Breast epithelium (tissue), 4 donors: Measurements from ENCODE around the gene IL13. TPM values are rescaled to one million over a fixed set of nuclear protein-coding genes. Genes with fewer than 3 reads are reported as not detected.

Experiments
- DNase-seq, 2 donors: peaks; one replicate each; pipeline ENCODE4 v3.0.0-alpha.2; 2019; ENCODE audit warnings: low spot score in 2 of 2
- H3K27ac ChIP-seq, 2 donors: fragments of 200-600 bp; sonication (generic) in 1 of 2; one replicate each; pipeline ENCODE4 v1.5.1; 2016 to 2019; ENCODE audit warnings: mild to moderate bottlenecking in 1 of 2
- H3K27me3 ChIP-seq, 2 donors: fragments of 200-600 bp; sonication (generic) in 1 of 2; one replicate each; pipeline versions ENCODE4 v1.5.1 to v1.6.0; 2017 to 2019; ENCODE audit warnings: control low read depth in 1 of 2, mild to moderate bottlenecking in 1 of 2
- H3K36me3 ChIP-seq: fragments of 200-600 bp; one replicate; pipeline ENCODE4 v1.5.1; 2019
- H3K4me1 ChIP-seq, 2 donors: fragments of 200-600 bp; sonication (generic); one replicate each; pipeline ENCODE4 v1.5.1; 2016 to 2019; ENCODE audit warnings: control low read depth in 1 of 2
- H3K4me3 ChIP-seq, 3 donors: fragments of 200-600 bp; sonication (generic); 1 replicate in 2 of 3; 2 replicates in 1 of 3; pipeline ENCODE4 v1.5.1; 2016 to 2019; ENCODE audit warnings: mild to moderate bottlenecking in 3 of 3, moderate library complexity in 2 of 3
- H3K9me3 ChIP-seq, 2 donors: fragments of 200-600 bp; sonication (generic) in 1 of 2; one replicate each; pipeline ENCODE4 v1.5.1; 2016 to 2019; ENCODE audit warnings: control low read depth in 1 of 2
- POLR2A ChIP-seq: fragments of 450-650 bp; IDR thresholded peaks from one replicate; pipeline ENCODE4 v1.6.1; 2016; ENCODE audit warnings: antibody characterized with exemption, mild to moderate bottlenecking, moderate library complexity
- POLR2AphosphoS5 ChIP-seq, 3 donors: sonication (generic); formaldehyde crosslinking; IDR thresholded peaks; one replicate each; pipeline ENCODE4 v1.6.1; 2017; ENCODE audit warnings: antibody characterized with exemption in 3 of 3
- intact Hi-C: fragments of 100-400 bp; cut with DNase I; formaldehyde crosslinking; loops from one replicate; pipeline ENCODE4 v1.15.1; 2023; ENCODE audit warnings: low total_unique reads
- total RNA-seq, 3 donors: library from RNA; depleted of rRNA; stranded (reverse); fragments of >200 nt; gene quantifications; one replicate each; pipeline ENCODE4 v1.1.0, GENCODE V29; 2016
- TF ChIP-seq, protein P1 (sequence below), 3 donors: fragments of 450-650 bp; IDR thresholded peaks; one replicate each; pipeline ENCODE4 v1.5.1; 2016 to 2017; ENCODE audit warnings: antibody characterized with exemption in 3 of 3, mild to moderate bottlenecking in 3 of 3, moderate library complexity in 3 of 3

The IL13 gene
- total RNA-seq, 3 donors from 2014 or later: 0.33 to 0.73 TPM; not detected in 1

DNA sequence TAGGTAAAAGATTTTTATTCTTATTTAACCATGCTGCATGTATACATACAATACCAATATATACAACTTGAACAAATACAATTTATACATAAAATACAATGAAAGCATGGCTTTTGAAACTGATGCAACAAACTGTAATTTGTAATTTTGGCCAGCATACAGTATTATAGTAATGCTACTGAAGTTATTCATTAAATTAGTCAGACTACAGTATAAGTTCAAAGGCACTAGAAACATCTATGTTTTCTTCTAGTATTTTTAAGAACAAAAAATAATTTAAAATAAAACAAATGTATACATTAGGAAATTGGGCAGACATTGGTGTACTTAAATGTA lies 34.6 kb downstream of the IL13 start:
- no peak overlapping the region for H3K27ac ChIP-seq
- no peaks in the 10 kb centered on the region for H3K9me3 ChIP-seq
- DNase-seq: no peak
- no peaks in the 10 kb centered on the region for H3K4me1 ChIP-seq
- no peak overlapping the region for H3K4me3 ChIP-seq
- H3K27me3 ChIP-seq: no peaks in the 10 kb centered on the region
- TF ChIP-seq POLR2AphosphoS5 (IDR thresholded peaks at IDR 0.05) (no peak), POLR2A (no peak)
- TF ChIP-seq, protein P1, sequence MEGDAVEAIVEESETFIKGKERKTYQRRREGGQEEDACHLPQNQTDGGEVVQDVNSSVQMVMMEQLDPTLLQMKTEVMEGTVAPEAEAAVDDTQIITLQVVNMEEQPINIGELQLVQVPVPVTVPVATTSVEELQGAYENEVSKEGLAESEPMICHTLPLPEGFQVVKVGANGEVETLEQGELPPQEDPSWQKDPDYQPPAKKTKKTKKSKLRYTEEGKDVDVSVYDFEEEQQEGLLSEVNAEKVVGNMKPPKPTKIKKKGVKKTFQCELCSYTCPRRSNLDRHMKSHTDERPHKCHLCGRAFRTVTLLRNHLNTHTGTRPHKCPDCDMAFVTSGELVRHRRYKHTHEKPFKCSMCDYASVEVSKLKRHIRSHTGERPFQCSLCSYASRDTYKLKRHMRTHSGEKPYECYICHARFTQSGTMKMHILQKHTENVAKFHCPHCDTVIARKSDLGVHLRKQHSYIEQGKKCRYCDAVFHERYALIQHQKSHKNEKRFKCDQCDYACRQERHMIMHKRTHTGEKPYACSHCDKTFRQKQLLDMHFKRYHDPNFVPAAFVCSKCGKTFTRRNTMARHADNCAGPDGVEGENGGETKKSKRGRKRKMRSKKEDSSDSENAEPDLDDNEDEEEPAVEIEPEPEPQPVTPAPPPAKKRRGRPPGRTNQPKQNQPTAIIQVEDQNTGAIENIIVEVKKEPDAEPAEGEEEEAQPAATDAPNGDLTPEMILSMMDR (IDR thresholded peaks at IDR 0.05): no peak
- intact Hi-C loops: no loop called here
- peaks cover 9% of the 10 kb centered on the region for H3K36me3 ChIP-seq

DNA sequence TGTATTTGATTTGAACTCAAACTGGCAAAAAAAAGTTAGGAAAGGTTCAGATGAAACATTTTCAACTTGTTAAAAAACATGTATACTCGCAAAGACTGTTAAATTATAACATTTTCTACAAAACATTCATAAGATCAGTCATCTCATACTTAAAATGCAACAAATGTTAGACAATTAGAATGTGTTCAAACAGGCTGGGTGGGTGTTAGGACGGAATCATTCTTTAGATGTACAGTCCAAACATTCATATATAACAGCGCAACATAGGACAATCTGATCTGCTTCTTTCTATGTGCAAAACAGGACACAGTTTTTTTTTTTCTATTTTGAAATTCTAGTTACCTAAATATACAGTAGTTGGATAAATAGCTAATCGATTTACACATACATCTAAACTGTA lies 38.0 kb downstream of the IL13 start:
- Histone ChIP-seq H3K27me3 (no peaks in the 10 kb centered on the region), H3K4me3 (no peak overlapping the region), H3K4me1 (no peaks in the 10 kb centered on the region), H3K36me3 (peaks cover 9% of the 10 kb centered on the region), H3K9me3 (no peaks in the 10 kb centered on the region), H3K27ac (no peak overlapping the region)
- no peak for DNase-seq
- TF ChIP-seq POLR2A: no peak
- intact Hi-C loops: loop anchor here (5.0 kb wide), 1 partner anchor 144 kb away; no protein-coding TSS in a partner anchor

DNA sequence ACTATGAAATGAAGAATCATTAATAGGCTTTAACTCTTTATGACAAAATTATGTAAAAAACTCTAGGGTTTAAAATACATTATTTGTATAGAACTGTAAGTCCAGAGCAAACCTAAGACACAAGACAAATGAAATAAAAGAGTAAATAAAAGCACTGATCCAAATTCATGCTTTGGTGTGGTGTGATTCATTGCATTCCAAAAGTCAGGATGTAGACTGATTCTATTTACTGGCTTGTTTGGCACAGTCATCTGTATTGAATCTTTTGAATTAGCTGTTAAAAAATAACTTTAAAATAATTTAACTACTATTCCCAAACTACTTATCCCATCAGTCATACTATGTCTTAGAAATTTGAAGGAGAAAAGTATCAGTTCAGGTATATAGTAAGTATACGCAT lies 46.9 kb downstream of the IL13 start:
- Histone ChIP-seq H3K4me1 (no peaks in the 10 kb centered on the region), H3K4me3 (no peak overlapping the region), H3K27me3 (no peaks in the 10 kb centered on the region), H3K27ac (no peak overlapping the region), H3K9me3 (no peaks in the 10 kb centered on the region), H3K36me3 (peaks cover 5% of the 10 kb centered on the region)
- intact Hi-C loops: no loop called here
- TF ChIP-seq, protein P1 (IDR thresholded peaks at IDR 0.05): no peak
- TF ChIP-seq POLR2A (no peak), POLR2AphosphoS5 (IDR thresholded peaks at IDR 0.05) (no peak)
- DNase-seq: no peak

DNA sequence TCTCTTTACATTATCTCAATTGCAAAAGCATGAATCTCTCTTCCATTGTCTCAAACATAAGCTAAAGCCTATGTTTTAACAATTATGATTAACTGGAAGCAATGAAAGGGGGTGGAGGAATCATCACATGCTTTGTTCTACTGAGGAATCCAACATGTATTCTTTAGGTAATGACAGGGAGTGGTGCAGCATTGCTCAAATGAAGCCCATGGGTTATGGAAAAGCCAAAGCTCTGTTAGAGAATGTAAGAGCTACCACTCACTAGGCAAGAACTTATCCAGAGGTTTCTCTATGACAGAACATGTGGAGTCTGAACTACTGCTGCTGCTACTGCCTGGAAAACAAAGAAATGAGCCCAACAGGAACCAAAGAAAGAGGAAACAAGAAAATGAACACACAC lies 50.7 kb downstream of the IL13 start:
- Histone ChIP-seq H3K4me1 (no peaks in the 10 kb centered on the region), H3K36me3 (no peaks in the 10 kb centered on the region), H3K9me3 (no peaks in the 10 kb centered on the region), H3K27me3 (no peaks in the 10 kb centered on the region), H3K27ac (no peak overlapping the region), H3K4me3 (no peak overlapping the region)
- intact Hi-C loops: no loop called here
- TF ChIP-seq, protein P1 (IDR thresholded peaks at IDR 0.05): no peak
- DNase-seq: no peak

Other genes starting within 250 kb of the IL13 start
- 10 to 100 TPM; 10.4 to 27.8 (median 18.0) TPM for gene IRF1, start 167.4 kb upstream of the IL13 start, total RNA-seq
- not detected for gene IL5, start 114.7 kb upstream of the IL13 start, total RNA-seq
- gene RAD50, start 101.2 kb upstream of the IL13 start, total RNA-seq: 10 to 100 TPM; 44.2 to 47.4 (median 44.6) TPM
- gene IL4, start 15.8 kb downstream of the IL13 start, total RNA-seq: not detected
- gene KIF3A, start 79.4 kb downstream of the IL13 start, total RNA-seq: 10 to 100 TPM in 2 of 3 donors, 1 to 10 TPM in 1; 4.5 to 15.7 (median 11.5) TPM
- 1 to 10 TPM in 1 of 3 donors, under 1 TPM in 1, not detected in 1; 0.98 to 2.0 TPM for gene CCNI2, start 89.3 kb downstream of the IL13 start, total RNA-seq
- 10 to 100 TPM; 26.4 to 43.0 (median 40.0) TPM for gene SEPTIN8, start 119.1 kb downstream of the IL13 start, total RNA-seq
- gene SOWAHA, start 155.1 kb downstream of the IL13 start, total RNA-seq: 1 to 10 TPM in 1 of 3 donors, under 1 TPM in 2; 0.66 to 3.2 (median 0.96) TPM
- gene SHROOM1, start 172.5 kb downstream of the IL13 start, total RNA-seq: 10 to 100 TPM in 1 of 3 donors, 1 to 10 TPM in 2; 2.4 to 12.6 (median 9.5) TPM
- under 1 TPM; 0.33 to 0.64 (median 0.44) TPM for gene GDF9, start 208.3 kb downstream of the IL13 start, total RNA-seq
- 100 to 1,000 TPM; 106 to 184 (median 150) TPM for gene UQCRQ, start 208.5 kb downstream of the IL13 start, total RNA-seq
- gene LEAP2, start 215.5 kb downstream of the IL13 start, total RNA-seq: 1 to 10 TPM in 2 of 3 donors, under 1 TPM in 1; 0.80 to 4.1 (median 2.9) TPM